H9 (cell line): ENCODE data around the gene HSPA4. TPM values are rescaled to one million over a fixed set of nuclear protein-coding genes. Genes with fewer than 3 reads are reported as not detected.

ENCODE experiments used
- DNase-seq: peaks from one replicate; pipeline ENCODE4 v3.0.0-alpha.2; 2017
- H2AFZ ChIP-seq: one replicate; pipeline ENCODE4 v1.6.1; 2013; ENCODE audit warnings: mild to moderate bottlenecking, low read length, control low read depth, moderate library complexity
- H2AK5ac ChIP-seq: 2 replicates; pipeline ENCODE4 v1.6.1; 2013; ENCODE audit warnings: low read length, control low read depth, mixed read lengths; ENCODE audit not compliant: insufficient read length
- H2BK120ac ChIP-seq: one replicate; pipeline ENCODE4 v1.6.1; 2013; ENCODE audit warnings: low read depth, mild to moderate bottlenecking, low read length, control low read depth, inconsistent platforms; ENCODE audit not compliant: poor library complexity, severe bottlenecking
- H2BK12ac ChIP-seq: 2 replicates; pipeline ENCODE4 v1.6.1; 2013; ENCODE audit warnings: low read length, control low read depth, mixed read lengths, low read depth; ENCODE audit not compliant: insufficient read length
- H2BK15ac ChIP-seq: 2 replicates; pipeline ENCODE4 v1.6.1; 2013; ENCODE audit warnings: low read depth, low read length, control low read depth
- H2BK20ac ChIP-seq: one replicate; pipeline ENCODE4 v1.6.1; 2013; ENCODE audit warnings: low read depth, mild to moderate bottlenecking, low read length, control low read depth, inconsistent platforms; ENCODE audit not compliant: poor library complexity, severe bottlenecking
- H2BK5ac ChIP-seq: 2 replicates; pipeline ENCODE4 v1.6.1; 2013; ENCODE audit warnings: low read length, control low read depth, mixed read lengths; ENCODE audit not compliant: insufficient read length
- H3K14ac ChIP-seq: 2 replicates; pipeline ENCODE4 v1.6.1; 2013; ENCODE audit warnings: low read length, control low read depth; ENCODE audit not compliant: insufficient read depth
- H3K18ac ChIP-seq: 2 replicates; pipeline ENCODE4 v1.6.1; 2013; ENCODE audit warnings: low read depth, mild to moderate bottlenecking, mixed read lengths, low read length, control low read depth; ENCODE audit not compliant: insufficient read length
- H3K23ac ChIP-seq: 2 replicates; pipeline ENCODE4 v1.6.1; 2013; ENCODE audit warnings: low read length, control low read depth, mixed read lengths, low read depth; ENCODE audit not compliant: insufficient read length
- H3K23me2 ChIP-seq: 2 replicates; pipeline ENCODE4 v1.6.1; 2013; ENCODE audit warnings: low read depth, mild to moderate bottlenecking, mixed read lengths, low read length, control low read depth; ENCODE audit not compliant: insufficient read length, poor library complexity, severe bottlenecking
- H3K27ac ChIP-seq: 2 replicates; pipeline ENCODE4 v1.5.1; 2013; ENCODE audit warnings: low read length, control low read depth, mixed read lengths, low read depth; ENCODE audit not compliant: insufficient read length
- H3K27me3 ChIP-seq: 2 replicates; pipeline ENCODE4 v1.6.1; 2013; ENCODE audit warnings: low read length, control low read depth, inconsistent platforms; ENCODE audit not compliant: insufficient read depth
- H3K4ac ChIP-seq: 2 replicates; pipeline ENCODE4 v1.6.1; 2013; ENCODE audit warnings: low read depth, mild to moderate bottlenecking, control low read depth, inconsistent platforms, low read length, moderate library complexity
- H3K4me1 ChIP-seq: 2 replicates; pipeline ENCODE4 v1.6.1; 2013; ENCODE audit warnings: low read length, control low read depth, inconsistent platforms; ENCODE audit not compliant: insufficient read depth
- H3K4me2 ChIP-seq: 2 replicates; pipeline ENCODE4 v1.6.1; 2013; ENCODE audit warnings: low read length, control low read depth, mixed read lengths; ENCODE audit not compliant: insufficient read length, insufficient read depth
- H3K56ac ChIP-seq: 2 replicates; pipeline ENCODE4 v1.6.1; 2013; ENCODE audit warnings: low read depth, mild to moderate bottlenecking, mixed read lengths, low read length, control low read depth; ENCODE audit not compliant: insufficient read length
- H3K79me1 ChIP-seq: 2 replicates; pipeline ENCODE4 v1.6.1; 2013; ENCODE audit warnings: low read depth, mild to moderate bottlenecking, moderate library complexity, low read length, control low read depth, inconsistent platforms; ENCODE audit not compliant: insufficient read depth, poor library complexity, severe bottlenecking
- H3K79me2 ChIP-seq: 2 replicates; pipeline ENCODE4 v1.6.1; 2013; ENCODE audit warnings: low read length, control low read depth, inconsistent platforms; ENCODE audit not compliant: insufficient read depth
- H3K9ac ChIP-seq: 2 replicates; pipeline ENCODE4 v1.6.1; 2013; ENCODE audit warnings: low read length, control low read depth, mixed read lengths; ENCODE audit not compliant: insufficient read length; ENCODE audit errors: extremely low read depth
- H3K9me3 ChIP-seq: one replicate; pipeline ENCODE4 v1.6.1; 2013; ENCODE audit warnings: low read depth, low read length, inconsistent platforms; ENCODE audit not compliant: control insufficient read depth
- H3T11ph ChIP-seq: one replicate; pipeline ENCODE4 v1.6.1; 2013; ENCODE audit warnings: mild to moderate bottlenecking, low read length, control low read depth, inconsistent platforms
- H4K20me1 ChIP-seq: one replicate; pipeline ENCODE4 v1.6.1; 2013; ENCODE audit not compliant: control insufficient read depth, insufficient read length, insufficient read depth
- H4K5ac ChIP-seq: 2 replicates; pipeline ENCODE4 v1.6.1; 2013; ENCODE audit warnings: low read depth, mild to moderate bottlenecking, mixed read lengths, low read length, control low read depth; ENCODE audit not compliant: insufficient read length
- H4K8ac ChIP-seq: replicated peaks from 2 replicates; pipeline ENCODE4 v1.6.1; 2013; ENCODE audit warnings: low read length, control low read depth, mixed read lengths, low read depth; ENCODE audit not compliant: insufficient read length
- H4K91ac ChIP-seq: 2 replicates; pipeline ENCODE4 v1.6.1; 2013; ENCODE audit warnings: low read depth, mild to moderate bottlenecking, moderate library complexity, mixed read lengths, low read length, control low read depth; ENCODE audit not compliant: insufficient read length
- H3K27ac Mint-ChIP-seq, 3 experiments: 2 replicates in 2 of 3; 3 replicates in 1 of 3; pipeline ENCODE4 v1.8.0; 2020 to 2021; ENCODE audit warnings: mixed read lengths in 3 of 3, mild to moderate bottlenecking in 1 of 3, moderate library complexity in 1 of 3
- H3K27me3 Mint-ChIP-seq: 2 replicates; pipeline ENCODE4 v1.8.0; 2021; ENCODE audit warnings: low read depth, mild to moderate bottlenecking, moderate library complexity, mixed read lengths
- H3K36me3 Mint-ChIP-seq, 3 experiments: 2 replicates in 2 of 3; 3 replicates in 1 of 3; pipeline ENCODE4 v1.8.0; 2020 to 2021; ENCODE audit warnings: low read depth in 3 of 3, mixed read lengths in 3 of 3; ENCODE audit not compliant: insufficient read depth in 1 of 3
- H3K4me1 Mint-ChIP-seq, 2 experiments: 2 replicates each; pipeline ENCODE4 v1.8.0; 2020; ENCODE audit warnings: mixed read lengths in 2 of 2
- H3K4me3 Mint-ChIP-seq, 2 experiments: 2 replicates in 1 of 2; 3 replicates in 1 of 2; pipeline ENCODE4 v1.8.0; 2020 to 2021; ENCODE audit warnings: mild to moderate bottlenecking in 2 of 2, mixed read lengths in 2 of 2, moderate library complexity in 1 of 2
- H3K9me3 Mint-ChIP-seq, 2 experiments: 2 replicates in 1 of 2; 3 replicates in 1 of 2; pipeline ENCODE4 v1.8.0; 2020; ENCODE audit warnings: mild to moderate bottlenecking in 2 of 2, mixed read lengths in 2 of 2, moderate library complexity in 1 of 2
- WGBS: extraction: QIAGEN DNeasy Blood & Tissue Kit; methylation state at CpG from one replicate; pipeline ENCODE4 v1.1.7; 2013; ENCODE audit warnings: missing lambda C conversion rate, low lambda C conversion rate, mixed read lengths; ENCODE audit not compliant: insufficient read length; ENCODE audit errors: extremely low coverage; 5-methylcytosine and 5-hydroxymethylcytosine counted together
- total RNA-seq: library from RNA; stranded (reverse); gene quantifications from 2 replicates; pipeline ENCODE4 v1.2.1, GENCODE V29; 2021
- TF ChIP-seq, protein P1 (sequence below): fragments of 200-600 bp; sonication (generic); conservative IDR thresholded peaks from 3 replicates; pipeline ENCODE4 v1.8.0; 2021; ENCODE audit warnings: antibody characterized with exemption, mild to moderate bottlenecking

Gene HSPA4
- total RNA-seq, 1 experiment from 2014 or later = 293 TPM

GRCh38 chr5:133114933-133115310 is 63.1 kb downstream of the HSPA4 start:
- peaks cover 16 to 20% of the 10 kb centered on the region in 2 experiments for H3K4me1 Mint-ChIP-seq
- H3K4ac ChIP-seq = no peak overlapping the region
- no peak overlapping the region for H3K4me2 ChIP-seq
- H3K14ac ChIP-seq = no peak overlapping the region; the same call in 1 of the 2 replicates
- H3K23me2 ChIP-seq = no peaks in the 10 kb centered on the region
- no peaks in the 10 kb centered on the region for H3K79me2 ChIP-seq
- no peak overlapping the region for H2BK15ac ChIP-seq
- WGBS = no CpG with 5 or more reads among the region's 1 CpG
- H3K4me3 Mint-ChIP-seq = no peak overlapping the region
- H2BK12ac ChIP-seq = no peak overlapping the region
- H2AK5ac ChIP-seq = no peak overlapping the region
- no peak overlapping the region for H2BK5ac ChIP-seq
- no peak overlapping the region for H3K56ac ChIP-seq
- no peak overlapping the region for H4K8ac ChIP-seq
- H3K27ac ChIP-seq = no peak overlapping the region
- no peaks in the 10 kb centered on the region for H3K79me1 ChIP-seq
- H3K27ac Mint-ChIP-seq = no peak overlapping the region
- no peak overlapping the region for H2BK120ac ChIP-seq
- no peak overlapping the region for H3T11ph ChIP-seq
- no peaks in the 10 kb centered on the region for H3K4me1 ChIP-seq
- H3K9me3 Mint-ChIP-seq = no peaks in the 10 kb centered on the region
- H3K27me3 Mint-ChIP-seq = peaks cover 9% of the 10 kb centered on the region
- no peaks in the 10 kb centered on the region for H3K36me3 Mint-ChIP-seq
- no peak overlapping the region for H3K18ac ChIP-seq
- no peaks in the 10 kb centered on the region for H4K20me1 ChIP-seq
- H4K91ac ChIP-seq = no peak overlapping the region
- no peak overlapping the region for H2BK20ac ChIP-seq
- no peak overlapping the region for H2AFZ ChIP-seq
- H3K9me3 ChIP-seq = no peaks in the 10 kb centered on the region
- H3K23ac ChIP-seq = no peak overlapping the region
- no peak overlapping the region for H4K5ac ChIP-seq
- no peak overlapping the region for H3K9ac ChIP-seq
- TF ChIP-seq, protein P1, sequence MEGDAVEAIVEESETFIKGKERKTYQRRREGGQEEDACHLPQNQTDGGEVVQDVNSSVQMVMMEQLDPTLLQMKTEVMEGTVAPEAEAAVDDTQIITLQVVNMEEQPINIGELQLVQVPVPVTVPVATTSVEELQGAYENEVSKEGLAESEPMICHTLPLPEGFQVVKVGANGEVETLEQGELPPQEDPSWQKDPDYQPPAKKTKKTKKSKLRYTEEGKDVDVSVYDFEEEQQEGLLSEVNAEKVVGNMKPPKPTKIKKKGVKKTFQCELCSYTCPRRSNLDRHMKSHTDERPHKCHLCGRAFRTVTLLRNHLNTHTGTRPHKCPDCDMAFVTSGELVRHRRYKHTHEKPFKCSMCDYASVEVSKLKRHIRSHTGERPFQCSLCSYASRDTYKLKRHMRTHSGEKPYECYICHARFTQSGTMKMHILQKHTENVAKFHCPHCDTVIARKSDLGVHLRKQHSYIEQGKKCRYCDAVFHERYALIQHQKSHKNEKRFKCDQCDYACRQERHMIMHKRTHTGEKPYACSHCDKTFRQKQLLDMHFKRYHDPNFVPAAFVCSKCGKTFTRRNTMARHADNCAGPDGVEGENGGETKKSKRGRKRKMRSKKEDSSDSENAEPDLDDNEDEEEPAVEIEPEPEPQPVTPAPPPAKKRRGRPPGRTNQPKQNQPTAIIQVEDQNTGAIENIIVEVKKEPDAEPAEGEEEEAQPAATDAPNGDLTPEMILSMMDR = no peak
- H3K27me3 ChIP-seq = no peaks in the 10 kb centered on the region
- no peak for DNase-seq
